Hepatocyte (in vitro differentiated cells): ENCODE results near the gene ARAF.

Experiments
- CTCF ChIP-seq: fragments of 200-600 bp; sonication (generic); IDR thresholded peaks from 2 replicates; pipeline ENCODE4 v1.5.1; 2016; ENCODE audit warnings: antibody characterized with exemption, mild to moderate bottlenecking; ENCODE audit not compliant: poor library complexity
- EZH2 ChIP-seq: fragments of 200-600 bp; sonication (generic); IDR thresholded peaks from 2 replicates; pipeline ENCODE4 v1.6.1; 2016; ENCODE audit warnings: antibody characterized with exemption, mild to moderate bottlenecking, borderline replicate concordance

DNA sequence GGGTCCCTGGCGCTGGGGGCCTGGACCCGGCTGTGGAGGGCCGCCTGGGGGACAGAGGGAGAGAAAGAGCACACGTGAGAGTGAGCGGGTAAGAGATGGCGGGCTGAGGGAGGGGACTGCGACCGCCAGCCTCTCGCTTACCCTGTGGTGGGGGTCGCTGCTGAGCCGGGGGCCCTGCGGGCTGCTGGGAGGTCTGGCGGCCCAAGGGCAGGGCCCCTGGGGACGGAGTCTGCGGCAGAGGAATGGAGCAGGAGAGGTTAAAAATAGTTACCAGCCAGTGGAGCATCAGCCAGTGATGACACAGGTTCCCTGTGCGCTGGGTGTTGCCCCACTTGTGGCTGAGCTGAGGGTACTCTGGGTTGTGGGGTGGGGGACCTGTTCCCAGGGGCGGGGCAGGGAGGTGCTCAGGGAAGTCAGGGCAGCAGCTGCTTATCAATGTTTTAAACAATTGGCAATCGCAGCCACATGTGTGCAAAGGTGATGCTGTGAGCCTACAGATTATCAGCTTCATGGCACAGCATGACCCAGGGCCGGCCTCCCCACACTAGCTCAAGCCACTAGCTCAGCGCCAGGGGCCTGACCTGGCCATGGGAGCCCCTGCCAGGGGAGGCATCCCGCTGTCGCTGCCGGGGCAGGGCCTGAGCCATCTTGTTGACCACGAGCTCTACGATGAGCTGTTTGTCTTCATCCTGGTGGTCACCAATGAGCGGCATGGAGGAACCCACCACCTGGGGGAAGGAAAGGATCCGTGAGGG lies 13.7 kb downstream of the ARAF start:
- TF ChIP-seq CTCF (no peak), EZH2 (no peak)
